B cell (primary cell): ENCODE measurements around the gene EVI2A.

ENCODE experiments used
- EZH2 ChIP-seq: IDR thresholded peaks from 2 replicates; pipeline ENCODE4 v1.6.1; 2012; ENCODE audit warnings: borderline replicate concordance, low read depth, mild to moderate bottlenecking, moderate library complexity, low read length; ENCODE audit not compliant: insufficient read depth, poor library complexity, severe bottlenecking
- TF ChIP-seq, protein P1 (sequence below): fragments of 200-600 bp; IDR thresholded peaks from one replicate; pipeline ENCODE4 v1.8.0; 2022; ENCODE audit warnings: antibody characterized with exemption, mild to moderate bottlenecking

DNA sequence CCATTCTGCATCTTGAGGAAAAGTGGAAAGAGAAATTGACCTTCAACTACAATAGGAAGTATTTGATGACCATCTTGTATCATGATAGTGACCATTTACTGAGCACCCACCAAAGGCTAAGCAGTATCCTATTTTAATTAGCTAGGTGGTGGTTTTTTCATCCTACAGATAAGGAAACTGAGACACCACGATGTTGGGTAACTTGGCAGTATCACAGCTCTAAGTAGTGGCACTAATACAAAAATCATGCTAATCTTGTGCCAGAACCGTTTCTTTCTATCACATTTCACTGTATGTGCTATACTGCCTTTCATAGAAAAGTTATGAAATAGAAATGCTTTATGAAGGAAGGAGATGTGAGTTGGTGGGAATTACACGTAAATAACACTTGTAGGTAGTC, 9.9 kb downstream of the EVI2A start:
- TF ChIP-seq, protein P1, sequence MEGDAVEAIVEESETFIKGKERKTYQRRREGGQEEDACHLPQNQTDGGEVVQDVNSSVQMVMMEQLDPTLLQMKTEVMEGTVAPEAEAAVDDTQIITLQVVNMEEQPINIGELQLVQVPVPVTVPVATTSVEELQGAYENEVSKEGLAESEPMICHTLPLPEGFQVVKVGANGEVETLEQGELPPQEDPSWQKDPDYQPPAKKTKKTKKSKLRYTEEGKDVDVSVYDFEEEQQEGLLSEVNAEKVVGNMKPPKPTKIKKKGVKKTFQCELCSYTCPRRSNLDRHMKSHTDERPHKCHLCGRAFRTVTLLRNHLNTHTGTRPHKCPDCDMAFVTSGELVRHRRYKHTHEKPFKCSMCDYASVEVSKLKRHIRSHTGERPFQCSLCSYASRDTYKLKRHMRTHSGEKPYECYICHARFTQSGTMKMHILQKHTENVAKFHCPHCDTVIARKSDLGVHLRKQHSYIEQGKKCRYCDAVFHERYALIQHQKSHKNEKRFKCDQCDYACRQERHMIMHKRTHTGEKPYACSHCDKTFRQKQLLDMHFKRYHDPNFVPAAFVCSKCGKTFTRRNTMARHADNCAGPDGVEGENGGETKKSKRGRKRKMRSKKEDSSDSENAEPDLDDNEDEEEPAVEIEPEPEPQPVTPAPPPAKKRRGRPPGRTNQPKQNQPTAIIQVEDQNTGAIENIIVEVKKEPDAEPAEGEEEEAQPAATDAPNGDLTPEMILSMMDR = no peak
- TF ChIP-seq EZH2 = no peak
